GM19025 (cell line): ENCODE data around the gene LCOR.
"Not testable (repeated sequence)": the region's sequence is repeated elsewhere in the genome, so short reads cannot be mapped to it uniquely, and the experiment has no call there.

ENCODE experiments used
- ATAC-seq: cut with Tn5 transposase; IDR thresholded peaks from one replicate; pipeline ENCODE4 v1.9.1; 2021; ENCODE audit warnings: mild to moderate bottlenecking, low read depth, moderate library complexity; ENCODE audit not compliant: unreplicated experiment

Gene LCOR

DNA sequence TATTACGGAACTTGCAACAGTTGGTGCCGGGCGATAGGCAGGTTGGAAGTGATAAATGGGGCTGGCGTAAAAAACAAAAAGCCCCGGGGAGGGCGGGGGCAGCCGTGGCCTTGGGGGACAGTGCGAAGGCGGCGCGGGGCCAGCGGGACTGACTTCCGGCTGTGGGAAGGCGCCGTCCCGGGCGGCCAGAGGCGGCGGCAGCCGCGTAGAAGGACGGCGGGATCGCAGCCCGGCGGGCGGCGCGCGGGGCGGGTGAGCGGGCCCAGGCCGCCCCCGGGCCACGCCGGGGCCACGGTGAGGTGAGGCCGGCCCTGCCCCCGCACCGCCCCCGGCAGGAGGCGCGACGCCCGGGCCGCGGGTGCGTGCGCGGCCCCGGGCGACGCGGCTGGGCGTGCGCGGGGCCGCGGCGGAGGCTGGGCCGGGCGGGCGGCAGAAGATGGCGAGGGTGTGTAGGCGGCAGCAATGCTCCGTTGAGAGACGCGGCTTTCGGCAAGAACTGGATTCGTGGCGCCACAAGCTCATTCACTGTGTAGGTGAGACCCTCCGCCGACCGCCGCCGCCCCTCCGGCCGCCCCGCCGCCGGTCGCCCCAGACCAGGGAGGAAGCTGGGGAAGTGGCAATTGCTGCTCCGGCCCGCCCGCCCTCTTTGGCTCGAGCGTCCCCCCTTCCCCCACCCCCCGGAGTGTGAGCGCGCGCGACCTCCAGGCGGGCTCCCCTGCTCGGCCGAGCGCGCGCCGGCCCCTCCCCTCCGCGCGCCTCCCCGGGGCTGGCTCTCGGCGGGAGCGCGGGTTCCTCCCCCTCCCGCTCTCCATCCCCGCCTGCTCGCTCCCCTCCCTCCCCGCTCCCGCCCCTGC is at the start of gene LCOR:
Gene LCOR (plus strand): TSS at position 432 of the 854 bp plus-strand sequence. CDS start 116,760 bp downstream, outside the sequence.
- ATAC-seq = peak; percentile 64

DNA sequence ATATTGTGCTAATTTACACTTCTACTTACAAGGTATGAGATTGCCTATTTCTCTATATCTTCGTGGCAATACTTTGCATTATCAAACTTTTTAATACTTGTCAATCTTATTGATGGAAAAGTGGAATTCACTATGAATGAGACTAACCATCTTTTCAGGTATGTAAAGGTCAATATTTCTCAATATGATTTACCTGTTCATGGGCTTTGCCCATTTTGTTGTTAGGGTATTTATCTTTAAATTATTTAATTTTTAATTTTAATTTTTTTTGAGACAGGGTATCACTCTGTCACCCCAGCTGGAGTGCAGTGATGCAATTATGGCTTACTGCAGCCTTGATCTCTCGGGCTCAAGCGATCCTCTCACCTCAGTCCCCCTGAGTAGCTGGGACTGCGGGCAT is 47.8 kb upstream of the LCOR start:
- no peak for ATAC-seq

DNA sequence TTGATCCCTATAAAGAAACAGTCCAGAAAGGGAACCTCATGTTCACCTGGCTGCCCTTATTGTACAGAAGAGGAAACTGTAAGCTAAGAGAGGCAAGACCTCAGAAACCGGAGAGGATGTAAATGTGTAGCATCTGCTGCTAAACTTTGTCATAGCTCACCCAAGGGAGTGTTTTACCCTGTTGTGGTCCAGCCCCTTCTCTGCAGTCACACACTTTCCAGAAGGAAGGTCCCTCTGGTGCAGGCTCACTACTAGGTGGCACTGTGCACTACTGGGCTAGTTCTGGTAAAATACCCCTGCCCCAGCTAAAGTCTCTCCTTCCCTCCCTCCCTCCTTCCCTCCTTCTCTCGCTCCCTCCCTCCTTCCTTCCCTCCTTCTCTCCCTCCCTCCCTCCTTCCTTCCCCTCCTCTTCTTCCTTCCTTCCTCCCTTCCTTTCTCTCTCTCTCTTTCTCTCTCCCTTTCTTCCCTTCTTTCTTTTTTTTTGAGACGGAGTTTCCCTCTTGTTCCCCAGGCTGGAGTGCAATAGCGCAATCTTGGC is 42.5 kb upstream of the LCOR start:
- peak; percentile 75 for ATAC-seq

- no peak for ATAC-seq
Observed at GRCh38 chr10:96791902-96792301, 40.2 kb upstream of the LCOR start.

GRCh38 chr10:96794836-96795733 is 37.0 kb upstream of the LCOR start:
- no peak for ATAC-seq

DNA sequence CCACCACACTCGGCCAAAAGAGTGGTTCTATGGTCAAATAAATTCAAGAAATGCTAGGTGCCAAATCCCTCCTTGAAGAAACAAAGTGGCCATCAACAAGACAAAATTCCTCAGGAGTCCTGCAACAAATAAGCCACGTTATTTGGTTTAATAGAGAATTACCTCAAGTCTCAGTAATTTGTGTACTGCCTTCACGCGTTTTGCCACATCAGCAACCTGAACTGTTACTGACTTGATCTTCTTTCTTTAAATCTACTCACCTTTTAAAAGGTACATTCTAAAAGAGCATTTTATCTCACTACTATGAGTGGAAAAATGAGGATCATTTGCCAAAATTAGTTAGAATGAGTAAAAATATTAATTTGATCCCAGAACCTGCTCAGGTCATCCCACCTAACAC is 34.6 kb upstream of the LCOR start:
- ATAC-seq = no peak

- no peak for ATAC-seq
Observed at GRCh38 chr10:96803288-96803664, 28.8 kb upstream of the LCOR start.

DNA sequence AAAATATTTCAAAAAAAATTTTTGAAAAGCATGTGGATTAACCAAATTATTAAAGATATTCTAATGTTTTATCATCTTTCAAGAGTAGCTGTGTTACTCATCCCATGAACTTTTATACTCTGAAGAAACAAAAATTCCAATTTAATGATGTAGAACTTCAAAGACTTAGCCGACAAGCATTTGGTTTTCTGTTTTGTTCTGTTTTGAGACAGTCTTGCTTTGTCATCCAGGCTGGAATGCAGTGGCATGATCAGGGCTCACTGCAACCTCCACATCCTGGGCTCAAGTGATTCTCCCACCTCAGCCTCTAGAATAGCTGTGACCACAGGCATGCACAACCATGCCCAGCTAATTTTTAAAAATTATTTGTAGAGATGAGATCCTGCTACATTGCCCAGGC is 17.8 kb upstream of the LCOR start:
- no peak for ATAC-seq

DNA sequence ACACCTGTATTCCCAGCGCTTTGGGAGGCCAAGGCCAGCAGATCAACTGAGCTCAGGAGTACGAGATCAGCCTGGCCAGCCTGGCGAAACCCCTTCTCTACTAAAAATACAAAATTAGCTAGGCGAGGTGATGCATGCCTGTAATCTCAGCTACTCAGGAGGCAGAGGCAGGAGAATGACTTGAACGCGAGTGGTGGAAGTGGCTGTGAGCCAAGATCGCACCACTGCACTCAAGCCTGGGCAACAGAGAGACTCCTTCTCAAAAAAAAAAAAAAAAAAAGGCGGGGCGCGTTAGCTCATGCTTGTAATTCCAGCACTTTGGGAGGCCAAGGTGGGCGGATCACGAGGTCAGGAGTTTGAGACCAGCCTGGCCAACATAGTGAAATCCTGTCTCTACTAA is 13.1 kb upstream of the LCOR start:
- ATAC-seq = not testable (repeated sequence)

GRCh38 chr10:96820765-96821164 is 11.3 kb upstream of the LCOR start:
- ATAC-seq = no peak

GRCh38 chr10:96826438-96826837 is 5.7 kb upstream of the LCOR start:
- ATAC-seq = no peak

DNA sequence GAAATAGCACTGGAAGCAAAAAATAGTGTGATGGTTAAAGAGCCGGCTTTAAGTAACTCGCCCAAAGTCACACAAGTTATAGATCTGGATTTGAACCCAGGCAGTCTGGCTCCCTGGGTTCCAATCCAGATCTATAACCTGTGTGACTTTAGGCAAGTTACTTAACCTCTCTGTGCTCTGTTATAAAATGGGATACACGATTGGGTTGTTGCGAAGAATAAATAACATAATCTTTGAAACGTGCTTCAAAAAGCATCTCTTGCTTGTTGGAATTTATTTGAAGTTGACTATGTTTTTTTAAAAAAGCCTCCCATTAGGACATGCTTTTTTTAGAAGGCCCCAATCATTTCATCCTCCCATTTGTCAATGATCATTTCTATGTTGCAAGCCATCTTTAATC is 3.5 kb upstream of the LCOR start:
- ATAC-seq = no peak

GRCh38 chr10:96829029-96829773 is 2.9 kb upstream of the LCOR start:
- no peak for ATAC-seq

- ATAC-seq = no peak
Observed at GRCh38 chr10:96830511-96831199, 1.4 kb upstream of the LCOR start.

DNA sequence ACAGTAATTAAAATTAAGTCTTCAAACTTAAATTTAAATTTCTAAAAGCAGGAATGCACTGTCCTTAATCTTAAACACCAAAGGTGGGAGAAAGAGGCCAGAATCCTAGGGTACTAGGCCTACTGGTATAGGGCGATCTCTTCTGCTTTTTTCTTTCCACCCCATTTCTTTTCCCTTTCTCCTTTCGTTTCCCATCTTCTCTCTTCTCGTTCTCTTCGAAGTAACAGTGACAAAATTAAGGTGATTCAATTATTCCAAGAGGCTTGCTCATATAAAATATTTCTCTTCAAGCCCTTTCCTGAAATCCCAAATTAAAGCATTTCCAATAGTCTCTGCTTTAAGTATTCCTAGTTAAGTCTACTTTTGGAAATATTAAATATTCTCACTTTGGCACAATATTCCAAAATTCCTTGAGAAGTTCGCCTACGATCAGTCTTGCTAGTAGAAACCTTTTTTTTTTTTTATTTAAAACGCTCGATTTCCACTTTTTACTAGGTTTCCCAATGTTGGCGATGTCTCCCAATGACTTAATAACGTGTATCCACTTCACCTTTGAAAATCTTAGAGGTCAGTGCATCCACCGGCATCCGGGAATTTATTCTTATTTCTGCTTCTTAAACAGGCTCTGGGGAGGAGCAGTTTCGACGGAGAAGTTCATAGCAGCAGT is 765 bp upstream of the LCOR start:
- ATAC-seq = no peak

- peak; percentile 49 for ATAC-seq
Observed at GRCh38 chr10:96832721-96833219, 672 bp downstream of the LCOR start.

- peak; percentile 6 for ATAC-seq
Observed at GRCh38 chr10:96833220-96834001, 1.3 kb downstream of the LCOR start.

DNA sequence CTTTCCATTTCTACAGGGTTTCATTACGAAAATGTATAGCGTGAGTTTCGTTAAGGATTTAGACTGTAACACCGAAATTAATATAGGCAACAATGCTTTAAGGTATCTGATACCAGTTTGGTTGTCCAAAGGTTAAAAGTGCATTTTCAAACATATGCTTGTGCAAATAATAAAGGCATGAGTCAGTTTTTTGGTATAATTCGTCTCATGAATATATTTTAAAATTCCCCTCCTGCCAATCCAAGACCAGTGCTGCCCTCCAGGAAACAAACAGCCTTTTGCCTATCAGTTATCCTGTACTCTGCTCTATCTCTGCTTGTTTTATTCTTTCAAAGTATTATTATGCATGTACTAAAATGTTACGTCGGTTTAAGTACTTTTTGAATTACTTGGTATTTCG is 2.0 kb downstream of the LCOR start:
- ATAC-seq = no peak
